Thyroid gland (tissue), 4 donors: ENCODE measurements around the gene TFB2M.

ENCODE experiments used
- CTCF ChIP-seq, 6 experiments: fragments of 200-600 bp in 3 of 6; fragments of 450-650 bp in 3 of 6; sonication (generic) in 3 of 6; IDR thresholded peaks; one replicate each; pipeline ENCODE4 v1.5.1; 2016 to 2019; ENCODE audit warnings: antibody characterized with exemption in 6 of 6, mild to moderate bottlenecking in 2 of 6, inconsistent platforms in 1 of 6, moderate library complexity in 1 of 6
- POLR2A ChIP-seq, 2 donors: fragments of 450-650 bp; IDR thresholded peaks; one replicate each; pipeline ENCODE4 v1.6.1; 2017; ENCODE audit warnings: antibody characterized with exemption in 2 of 2, mild to moderate bottlenecking in 2 of 2, moderate library complexity in 1 of 2

- TF ChIP-seq CTCF (IDR thresholded peaks at IDR 0.05) (no peak), POLR2A (IDR thresholded peaks at IDR 0.05) (no peak)
These were observed 10.6 kb upstream of the TFB2M start for GRCh38 chr1:246576709-246577032.
